Measurements from ENCODE around the gene DPEP2NB. TPM values are rescaled to one million over a fixed set of nuclear protein-coding genes. Genes with fewer than 3 reads are reported as not detected.
A peak's percentile ranks its signal among the peaks of the same experiment; 100 is the strongest.

DPEP2NB gene
- total and polyA plus RNA-seq, 10 of the 15 experiments (the other 5 are each of a cell fraction or from before 2014, with no cell fraction given) = not detected

- TF ChIP-seq EGR1 (IDR thresholded peaks at IDR 0.05; ENCODE audit: borderline replicate concordance in 1 of 2, low read depth in 2 of 2, low read length in 2 of 2) = peak in 1 of 2 experiments; percentile 39; a peak in 1 of 3 replicates
- 0 out of 4 replicates have a peak, but pooled peaks of 1 of the 2 experiments have one; percentile 15 for TF ChIP-seq IKZF2 (IDR thresholded peaks at IDR 0.05)
- TF ChIP-seq ZNF622 (IDR thresholded peaks at IDR 0.05) = no peak
- TF ChIP-seq NR2F1 (conservative IDR thresholded peaks at IDR 0.05) = 0 out of 2 replicates have a peak, but pooled peaks have one; percentile 45
- no peak for TF ChIP-seq ZNF384 (IDR thresholded peaks at IDR 0.05; ENCODE audit: borderline replicate concordance, low read depth, low read length)
- TF ChIP-seq RUNX3 (IDR thresholded peaks at IDR 0.05; ENCODE audit: low read length) = peak; percentile 36
- TF ChIP-seq SKIL (IDR thresholded peaks at IDR 0.05; ENCODE audit: low read depth, poor library complexity, severe bottlenecking) = peak; percentile 22
- TF ChIP-seq CTCF (IDR thresholded peaks at IDR 0.05 in 2 of 3, conservative IDR thresholded peaks at IDR 0.05 in 1 of 3; ENCODE audit: control insufficient read depth in 2 of 3, extremely low read depth in 1 of 3, insufficient read depth in 1 of 3, low read depth in 3 of 3, low read length in 3 of 3) = peak; percentile 87 to 96 (median 93)
- TF ChIP-seq CREB1 (IDR thresholded peaks at IDR 0.05; ENCODE audit: low read depth) = 0 out of 2 replicates have a peak, but pooled peaks have one; percentile 30
- TF ChIP-seq SMARCA5 (IDR thresholded peaks at IDR 0.05) = peak; percentile 65; the same call in 1 of the 2 replicates
- TF ChIP-seq SRF (IDR thresholded peaks at IDR 0.05; ENCODE audit: low read depth in 2 of 2, low read length in 2 of 2) = no peak
Measured at GRCh38 chr16:68040506-68041288, 25.0 kb upstream of the DPEP2NB start (continued).

All from GM12878 (cell line).